Right forelimb (tissue), 1 donor: ENCODE data around the gene TTF2.

Experiments
- DNase-seq: peaks from one replicate; pipeline ENCODE4 v3.0.0-alpha.2; 2018

TTF2 gene

DNA sequence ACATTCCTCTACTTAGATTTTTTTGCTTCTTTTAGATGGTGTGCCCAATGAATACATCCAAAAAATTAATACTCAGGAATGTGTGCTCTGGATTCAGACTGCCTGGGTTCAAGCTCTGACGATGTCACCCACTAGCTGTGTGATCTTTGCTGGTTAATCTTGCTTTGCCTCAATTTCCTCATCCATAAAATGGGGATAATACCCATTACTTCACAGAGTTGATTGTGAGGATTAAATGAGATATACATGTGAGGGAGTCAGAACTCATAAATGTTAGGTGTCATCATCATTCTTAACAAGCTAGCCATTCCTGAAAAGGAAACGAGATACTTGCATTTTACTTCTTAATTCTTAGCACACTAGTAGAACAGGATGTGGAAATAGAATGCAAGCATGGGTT is 12.9 kb upstream of the TTF2 start:
- no peak for DNase-seq

DNA sequence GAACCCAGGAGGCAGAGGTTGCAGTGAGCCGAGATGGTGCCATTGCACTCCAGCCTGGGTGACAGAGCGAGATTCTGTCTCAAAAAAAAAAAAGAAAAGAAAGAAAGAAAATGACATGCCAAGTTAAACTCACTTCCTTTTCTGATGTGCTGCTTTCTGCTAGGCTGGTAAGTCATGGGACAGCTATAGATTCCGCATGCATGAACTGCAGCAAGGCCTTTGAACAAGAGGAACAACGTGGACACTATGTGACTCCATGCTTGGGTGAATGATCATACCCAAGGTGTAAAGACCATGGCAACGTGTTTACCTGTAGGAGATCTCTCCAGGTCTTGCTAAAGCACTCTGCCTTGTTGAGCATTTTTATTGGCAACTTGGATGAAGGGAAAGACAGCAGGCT is 10.3 kb upstream of the TTF2 start:
- no peak for DNase-seq

DNA sequence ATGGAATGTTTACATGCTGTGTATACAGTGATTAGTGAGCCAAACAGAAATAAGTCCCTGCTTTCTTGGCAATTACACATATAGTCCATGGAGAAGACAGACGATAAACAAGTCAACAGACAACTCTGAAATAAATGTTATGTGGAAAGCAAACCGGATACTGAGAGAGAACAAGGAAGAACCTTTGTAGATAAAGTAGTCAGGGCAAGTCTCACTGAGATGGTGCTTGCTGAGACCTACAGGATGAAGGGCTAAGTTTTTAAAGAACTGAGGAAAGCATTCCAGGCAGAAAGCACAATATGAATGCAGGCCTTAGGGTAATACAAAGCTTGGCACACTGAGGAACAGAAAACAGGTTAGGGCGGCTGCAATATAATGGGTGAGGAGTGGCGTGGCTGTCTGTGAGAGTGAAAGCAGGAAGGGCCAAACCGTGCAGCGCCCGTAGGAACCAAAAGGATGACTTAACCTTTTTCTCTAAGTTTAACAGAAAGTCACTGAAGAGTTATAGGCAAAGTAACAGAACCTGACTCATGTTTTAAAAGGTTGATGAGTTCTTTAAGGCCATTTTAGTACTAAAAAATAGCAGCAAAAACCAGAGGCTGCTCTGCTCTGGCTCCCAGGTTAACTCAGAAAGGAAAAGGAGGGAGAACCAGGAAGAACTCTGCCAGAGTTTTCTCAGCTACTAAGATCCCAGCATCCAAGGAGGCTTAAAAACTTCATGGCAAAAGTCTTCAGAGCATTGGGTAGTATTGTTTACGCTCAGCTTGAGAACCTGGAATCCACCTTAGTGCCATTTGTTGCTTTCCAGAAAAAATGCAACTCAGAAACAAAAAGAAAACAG is 8.7 kb upstream of the TTF2 start:
- no peak for DNase-seq

- DNase-seq: no peak
These were observed 6.1 kb upstream of the TTF2 start for GRCh38 chr1:117054068-117054467.

DNA sequence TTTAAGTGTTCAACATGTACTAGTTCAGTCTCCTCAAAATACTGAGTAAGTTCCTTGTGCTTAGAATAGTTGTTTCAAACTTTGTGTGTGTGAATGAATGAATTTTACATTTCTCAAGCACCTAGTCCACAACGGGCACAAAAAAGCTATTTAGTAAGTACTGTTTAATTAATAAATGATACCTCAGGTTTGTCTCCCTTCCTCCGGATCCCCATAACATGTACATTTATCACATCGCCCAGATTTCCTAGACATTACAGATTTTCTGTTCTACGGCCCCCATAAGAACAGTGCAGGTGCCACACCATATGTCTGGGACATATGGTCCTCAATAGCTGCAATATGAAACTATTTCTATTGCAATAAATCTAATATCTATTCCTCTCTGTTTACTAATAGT is 1.3 kb upstream of the TTF2 start:
- no peak for DNase-seq

- no peak for DNase-seq
These were observed 820 bp upstream of the TTF2 start for GRCh38 chr1:117059334-117059677.

DNA sequence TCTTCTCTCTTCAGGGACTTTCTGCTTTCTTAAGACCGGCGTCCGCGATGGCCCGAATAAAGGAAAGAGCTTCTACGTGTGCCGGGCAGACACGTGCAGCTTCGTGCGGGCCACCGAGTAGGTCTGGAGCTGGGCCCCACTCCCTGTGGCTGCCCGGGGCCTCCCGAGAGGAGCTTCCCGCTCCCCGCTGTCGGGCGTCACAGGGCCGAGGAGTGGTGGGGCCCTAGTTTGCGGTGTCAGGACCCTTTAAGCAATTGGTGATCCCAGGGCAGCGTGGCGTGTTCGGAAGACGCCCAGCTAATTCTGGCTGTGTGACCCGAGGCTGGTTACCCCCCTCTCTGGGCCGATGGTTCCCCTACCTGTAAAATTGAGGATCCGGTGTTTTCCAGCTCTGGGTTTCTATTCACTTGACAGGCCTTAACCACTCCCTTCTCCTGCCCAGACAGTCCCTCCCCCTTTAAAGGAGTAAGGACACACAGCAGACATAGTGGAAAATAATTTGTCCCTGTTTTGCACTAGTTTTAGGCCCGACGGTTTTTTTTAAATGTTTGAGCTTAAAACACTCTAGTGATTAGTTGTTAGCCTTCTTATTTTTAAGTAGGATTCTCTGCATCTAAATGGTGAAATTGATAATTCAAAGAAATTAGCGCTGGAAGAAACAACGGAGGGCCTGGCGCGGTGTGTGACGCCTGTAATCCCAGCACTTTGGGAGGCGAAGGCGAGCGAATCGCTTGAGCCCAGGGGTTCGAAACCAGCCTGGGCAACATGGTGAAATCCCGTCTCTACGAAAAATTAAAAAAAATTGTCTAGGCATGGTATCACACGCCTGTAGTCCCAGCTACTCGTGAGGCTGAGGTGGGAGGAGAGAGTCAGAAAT is 553 bp downstream of the TTF2 start:
- DNase-seq: no peak

- DNase-seq: no peak
These were observed 1.9 kb downstream of the TTF2 start for GRCh38 chr1:117061986-117062415.

DNA sequence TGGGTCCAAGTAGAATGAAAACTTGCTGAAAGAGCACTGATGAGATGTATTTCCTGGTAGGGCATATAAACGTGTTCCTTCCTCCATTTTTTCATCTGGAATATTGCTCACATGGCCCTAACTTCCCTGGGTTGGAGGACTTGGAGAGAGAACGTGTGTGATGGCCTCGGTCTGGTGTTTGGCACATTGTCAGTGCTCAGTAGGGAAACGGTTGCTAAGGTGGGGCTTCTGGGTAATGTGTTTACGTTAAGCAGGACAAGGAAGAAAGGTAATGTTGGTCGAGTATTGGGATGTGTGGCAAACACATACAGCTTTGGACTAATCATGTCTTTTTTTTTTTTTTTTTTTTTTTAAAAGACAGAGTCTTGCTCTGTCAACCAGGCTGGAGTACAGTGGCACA is 6.2 kb downstream of the TTF2 start:
- DNase-seq: no peak

DNA sequence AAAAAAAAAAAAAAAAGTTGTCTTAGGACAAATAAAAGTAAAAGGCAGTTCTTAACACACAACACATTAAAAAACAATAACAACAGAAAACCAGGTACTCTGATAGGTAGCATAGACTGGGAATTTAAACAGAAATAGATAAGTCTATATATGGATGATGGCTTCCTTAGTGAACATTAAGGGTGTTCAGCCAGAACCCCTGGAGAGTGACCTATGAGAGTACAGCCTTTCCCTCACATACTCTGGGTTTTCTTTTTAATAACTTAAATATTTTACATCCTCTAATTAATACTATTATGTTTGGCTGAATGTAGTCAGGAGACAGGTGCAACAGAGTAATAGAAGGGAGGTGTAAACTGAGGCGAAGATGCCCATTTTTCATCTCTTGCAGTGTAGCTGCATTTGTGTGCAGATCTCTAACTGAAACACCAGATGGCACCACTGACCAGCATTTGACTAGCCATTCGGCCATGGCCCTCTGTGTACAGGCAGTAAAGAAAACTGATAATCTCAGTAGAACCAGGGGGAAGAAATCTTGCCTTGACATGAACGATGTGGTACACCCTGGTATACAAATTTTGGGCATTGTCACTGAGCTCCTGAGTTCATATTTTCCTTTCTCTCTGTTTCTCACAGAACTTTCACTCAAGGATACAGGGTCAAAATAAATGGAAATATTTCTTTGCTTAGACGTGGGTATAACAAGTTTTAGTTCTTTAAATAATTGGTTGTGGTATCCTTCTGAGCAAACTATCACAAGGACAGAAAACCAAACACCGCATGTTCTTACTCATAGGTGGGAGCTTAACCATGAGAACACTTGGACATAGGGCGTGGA is 7.6 kb downstream of the TTF2 start:
- DNase-seq: peak; percentile 63

DNA sequence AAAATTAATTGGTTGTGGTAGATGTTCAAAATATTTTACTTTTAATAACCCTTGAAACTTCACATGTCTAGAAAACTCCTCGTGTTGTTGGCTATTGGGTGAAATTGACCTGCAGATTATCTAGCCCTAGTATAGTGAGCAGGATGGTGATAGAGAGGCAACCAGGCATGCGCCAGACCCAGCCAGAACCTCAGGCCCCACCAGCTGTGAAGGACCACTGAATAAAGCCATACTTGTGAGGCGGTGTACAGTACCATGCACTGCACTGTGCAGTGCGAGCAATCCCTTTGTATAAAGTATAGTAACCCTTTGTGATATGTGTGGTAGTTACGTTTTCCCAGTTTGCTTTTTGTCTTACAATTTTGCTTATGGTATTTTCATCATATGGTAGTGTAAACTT is 8.5 kb downstream of the TTF2 start:
- no peak for DNase-seq

DNA sequence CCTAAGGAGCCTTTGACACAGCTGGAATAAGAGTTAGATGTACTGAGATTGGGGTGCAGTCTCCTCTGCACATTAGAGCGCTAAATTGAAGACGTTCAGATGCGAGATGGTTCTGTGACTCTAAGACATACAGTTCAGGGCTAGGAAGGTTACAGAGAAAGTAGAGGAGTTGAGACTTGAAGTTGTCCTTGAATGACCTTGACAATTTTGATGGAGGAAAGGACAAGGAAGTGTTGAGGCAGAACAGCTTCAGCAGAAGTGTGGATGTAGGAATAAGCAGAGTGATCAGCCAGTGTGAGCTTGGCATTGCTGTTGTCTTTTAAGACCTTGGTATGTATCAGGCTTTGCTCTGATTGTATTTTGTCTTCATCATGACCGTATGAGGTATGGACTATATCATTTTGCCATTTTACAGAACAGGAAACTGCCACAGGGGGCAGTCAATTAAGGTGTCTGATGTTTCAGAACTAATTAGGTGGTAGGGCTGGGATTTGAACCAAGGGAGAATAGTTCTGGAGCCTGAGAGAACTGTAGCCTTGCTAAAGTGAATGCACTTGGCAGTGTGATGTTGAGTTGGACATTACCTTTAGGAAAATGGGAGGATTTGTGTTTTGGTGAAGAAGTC is 9.2 kb downstream of the TTF2 start:
- no peak for DNase-seq

- DNase-seq: no peak
These were observed 10.0 kb downstream of the TTF2 start for GRCh38 chr1:117070124-117070523.

DNA sequence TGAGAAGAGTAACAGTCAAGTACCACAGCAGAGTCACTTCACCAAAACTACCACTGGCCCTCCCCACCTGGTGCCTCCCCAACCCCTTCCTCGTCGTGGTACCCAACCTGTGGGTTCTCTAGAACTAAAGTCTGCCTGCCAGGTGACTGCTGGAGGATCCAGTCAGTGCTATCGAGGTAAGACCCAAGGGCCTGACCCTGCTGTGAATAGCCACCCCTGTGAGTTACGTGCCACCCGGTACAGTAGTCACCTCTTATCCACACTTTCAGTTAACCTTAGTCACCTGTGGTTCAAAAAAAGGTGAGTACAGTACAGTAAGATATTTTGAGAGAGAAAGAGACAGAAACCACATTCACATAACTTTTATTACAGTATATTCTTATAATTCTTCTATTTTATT is 16.5 kb downstream of the TTF2 start:
- DNase-seq: no peak

- no peak for DNase-seq
These were observed 17.1 kb downstream of the TTF2 start for GRCh38 chr1:117077267-117077666.

DNA sequence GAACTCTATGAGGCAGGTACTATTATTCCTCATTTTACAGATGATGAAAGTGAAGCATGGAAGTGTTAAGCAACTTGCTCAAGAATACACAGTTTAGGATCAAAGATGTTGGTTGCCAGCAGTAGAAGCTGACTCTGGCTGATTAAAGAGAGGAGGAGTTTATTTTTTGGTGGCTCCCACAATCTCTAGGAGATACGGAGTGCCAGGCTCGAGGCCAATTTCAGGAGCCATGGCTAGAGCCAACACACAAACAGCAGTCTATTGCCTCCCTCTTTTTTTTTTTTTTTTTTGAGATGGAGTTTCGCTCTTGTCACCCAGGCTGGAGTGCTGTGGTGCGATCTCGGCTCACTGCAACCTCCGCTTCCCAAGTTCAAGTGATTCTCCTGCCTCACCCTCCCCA is 19.6 kb downstream of the TTF2 start:
- DNase-seq: no peak

GRCh38 chr1:117084231-117084630 is 24.1 kb downstream of the TTF2 start:
- DNase-seq: no peak

DNA sequence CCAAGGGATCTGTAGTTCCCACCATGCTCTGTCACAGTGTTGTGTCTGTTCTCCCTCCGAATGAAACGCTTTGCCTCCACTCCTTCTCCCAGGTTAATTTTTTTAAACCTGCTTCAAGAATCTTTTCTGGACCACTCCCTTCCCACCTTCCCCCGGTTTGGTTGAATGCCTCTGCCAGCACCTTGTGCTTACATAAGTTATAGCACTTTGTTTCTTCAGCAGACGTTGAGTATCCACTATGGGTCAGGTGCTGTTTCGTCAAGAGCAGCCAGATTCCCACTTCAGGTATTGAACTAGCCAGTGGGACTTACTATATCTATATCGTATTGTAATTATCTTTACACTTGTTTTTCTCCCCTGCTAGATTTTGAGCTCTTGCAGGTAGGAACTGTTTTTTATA is 27.6 kb downstream of the TTF2 start:
- no peak for DNase-seq

DNA sequence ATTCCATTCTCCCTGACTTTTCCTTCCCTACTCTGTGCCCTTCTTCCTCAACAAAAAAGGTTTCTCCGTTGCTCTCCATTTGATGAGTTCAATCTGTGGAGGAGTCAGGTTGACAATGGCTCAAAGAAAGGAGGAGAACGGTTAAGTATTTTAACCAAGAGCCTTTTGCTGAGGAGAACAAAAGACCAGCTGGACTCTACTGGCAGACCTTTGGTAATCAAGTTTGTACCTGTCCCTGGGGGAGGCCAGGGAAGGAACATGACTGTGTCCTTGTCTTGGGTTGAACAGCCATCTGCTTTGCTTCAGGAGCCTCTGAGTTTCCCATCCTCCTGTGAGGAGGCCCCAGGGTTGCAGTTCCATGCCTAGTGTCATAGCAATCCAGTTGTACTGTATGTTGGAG is 29.9 kb downstream of the TTF2 start:
- no peak for DNase-seq

DNA sequence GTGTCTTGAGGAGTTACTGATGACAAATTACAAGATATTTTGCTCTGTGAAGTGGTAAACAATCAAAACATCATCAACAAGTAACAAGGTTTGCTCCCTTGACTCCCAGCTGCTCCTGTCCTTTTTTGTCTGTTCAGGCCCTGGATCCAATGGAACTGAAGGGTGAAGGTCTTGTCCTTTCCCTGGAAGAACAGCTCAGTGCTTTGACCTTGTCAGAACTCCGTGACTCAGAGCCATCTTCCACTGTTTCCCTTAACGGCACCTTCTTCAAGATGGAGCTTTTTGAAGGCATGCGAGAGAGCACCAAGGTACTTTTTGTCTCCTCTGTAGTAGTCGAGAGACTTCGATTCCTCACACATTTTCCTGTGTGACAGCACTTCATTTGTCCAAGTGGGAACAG is 32.5 kb downstream of the TTF2 start:
- DNase-seq: no peak

- no peak for DNase-seq
These were observed 33.0 kb downstream of the TTF2 start for GRCh38 chr1:117093091-117093534.

- no peak for DNase-seq
These were observed 33.9 kb downstream of the TTF2 start for GRCh38 chr1:117093870-117094621.
